ENCODE data around the gene MACROD1.
"Not testable (repeated sequence)": the region's sequence is repeated elsewhere in the genome, so short reads cannot be mapped to it uniquely, and the experiment has no call there.

The MACROD1 gene

GRCh38 chr11:64185175-64185692 lies 19.3 kb upstream of the MACROD1 start:
- DNase-seq, result no peak

- no peak for DNase-seq
Measured at GRCh38 chr11:64183890-64184289, 18.0 kb upstream of the MACROD1 start.

GRCh38 chr11:64181506-64182411 lies 15.8 kb upstream of the MACROD1 start:
- no peak for DNase-seq

- DNase-seq, result no peak
Measured at GRCh38 chr11:64180891-64181290, 15.0 kb upstream of the MACROD1 start.

- no peak for DNase-seq
Measured at GRCh38 chr11:64178951-64179639, 13.2 kb upstream of the MACROD1 start.

- no peak for DNase-seq
Measured at GRCh38 chr11:64178203-64178602, 12.3 kb upstream of the MACROD1 start.

GRCh38 chr11:64176751-64177150 lies 10.8 kb upstream of the MACROD1 start:
- no peak for DNase-seq

GRCh38 chr11:64173616-64174355 lies 7.9 kb upstream of the MACROD1 start:
- DNase-seq, result no peak

- DNase-seq, result no peak
Measured at GRCh38 chr11:64170419-64170818, 4.5 kb upstream of the MACROD1 start.

- no peak for DNase-seq
Measured at GRCh38 chr11:64165481-64165841, 452 bp downstream of the MACROD1 start.

GRCh38 chr11:64164392-64165312 lies 1.3 kb downstream of the MACROD1 start:
- no peak for DNase-seq

- no peak for DNase-seq
Measured at GRCh38 chr11:64163951-64164350, 2.0 kb downstream of the MACROD1 start.

GRCh38 chr11:64162769-64163168 lies 3.1 kb downstream of the MACROD1 start:
- DNase-seq, result not testable (repeated sequence)

GRCh38 chr11:64161037-64161436 lies 4.9 kb downstream of the MACROD1 start:
- no peak for DNase-seq

- DNase-seq, result no peak
Measured at GRCh38 chr11:64157631-64158394, 8.1 kb downstream of the MACROD1 start.

GRCh38 chr11:64156235-64157011 lies 9.5 kb downstream of the MACROD1 start:
- DNase-seq, result no peak

GRCh38 chr11:64153812-64154211 lies 12.1 kb downstream of the MACROD1 start:
- DNase-seq, result no peak

GRCh38 chr11:64152841-64153691 lies 12.8 kb downstream of the MACROD1 start:
- no peak for DNase-seq

GRCh38 chr11:64151337-64151736 lies 14.6 kb downstream of the MACROD1 start:
- no peak for DNase-seq

Measured in NCI-H1417 treated with DMSO at 0.1 percent for 48 hours (cell line).